HL-60 (cell line): Measurements from ENCODE around the gene PALLD.

Experiments
- DNase-seq, 2 experiments: peaks; one replicate each; pipeline ENCODE4 v3.0.0-alpha.2; 2010 to 2020; ENCODE audit warnings: low read depth in 1 of 2, low spot score in 1 of 2
- H3K27ac ChIP-seq: fragments of 250-450 bp; sonication (Bioruptor Pico); replicated peaks from 2 replicates; pipeline ENCODE4 v1.5.1; 2020; ENCODE audit warnings: mild to moderate bottlenecking, moderate library complexity
- H3K27me3 ChIP-seq: fragments of 250-450 bp; sonication (Bioruptor Pico); 2 replicates; pipeline ENCODE4 v1.5.1; 2021; ENCODE audit warnings: mild to moderate bottlenecking, moderate library complexity; ENCODE audit not compliant: insufficient read depth, poor library complexity, severe bottlenecking
- H3K4me3 ChIP-seq: replicated peaks from 2 replicates; pipeline ENCODE4 v1.5.1; 2011; ENCODE audit warnings: mild to moderate bottlenecking, control low read depth, low read length; ENCODE audit not compliant: insufficient read depth
- CTCF ChIP-seq: IDR thresholded peaks from one replicate; pipeline ENCODE4 v1.5.1; 2011; ENCODE audit warnings: low read length, control low read depth, inconsistent platforms; ENCODE audit not compliant: insufficient read depth
- GABPA ChIP-seq: IDR thresholded peaks from 2 replicates; pipeline ENCODE4 v1.6.1; 2012; ENCODE audit warnings: low read depth
- POLR2AphosphoS5 ChIP-seq: IDR thresholded peaks from 2 replicates; pipeline ENCODE4 v1.6.1; 2012; ENCODE audit warnings: low read depth
- REST ChIP-seq: IDR thresholded peaks from 2 replicates; pipeline ENCODE4 v1.6.1; 2012; ENCODE audit warnings: low read depth; ENCODE audit not compliant: insufficient replicate concordance
- SPI1 ChIP-seq: IDR thresholded peaks from 2 replicates; pipeline ENCODE4 v1.6.1; 2012; ENCODE audit warnings: low read depth, mild to moderate bottlenecking, borderline replicate concordance

The PALLD gene

DNA sequence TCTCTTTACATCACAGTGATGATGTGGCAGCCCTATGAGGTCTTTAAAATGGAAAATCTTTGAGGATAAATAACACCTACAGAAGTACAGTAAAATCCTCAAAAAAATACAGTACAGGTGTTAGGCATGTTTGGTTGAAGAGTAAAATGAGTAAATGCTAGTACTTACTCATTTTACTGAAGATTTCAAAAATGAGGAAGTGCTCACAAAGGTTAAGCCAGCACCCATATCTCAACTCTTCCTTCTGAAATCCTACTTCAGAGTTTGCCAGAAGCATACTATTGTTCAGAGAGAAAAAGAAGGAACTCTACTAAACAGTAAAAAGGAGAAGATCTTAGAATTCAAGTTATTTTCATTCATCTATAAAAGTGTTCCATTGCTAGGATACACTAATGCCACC lies 382.3 kb downstream of the PALLD start:
- Histone ChIP-seq H3K27ac (no peak overlapping the region), H3K27me3 (peaks cover 24% of the 10 kb centered on the region), H3K4me3 (no peak overlapping the region)
- TF ChIP-seq REST (no peak), SPI1 (peak; percentile 99), POLR2AphosphoS5 (no peak)
- no peak for DNase-seq

GRCh38 chr4:168880072-168880675 lies 383.3 kb downstream of the PALLD start:
- peaks cover 20% of the 10 kb centered on the region for H3K27me3 ChIP-seq
- H3K4me3 ChIP-seq = no peak overlapping the region
- H3K27ac ChIP-seq = no peak overlapping the region
- TF ChIP-seq POLR2AphosphoS5 (no peak), GABPA (no peak)
- DNase-seq = no peak

DNA sequence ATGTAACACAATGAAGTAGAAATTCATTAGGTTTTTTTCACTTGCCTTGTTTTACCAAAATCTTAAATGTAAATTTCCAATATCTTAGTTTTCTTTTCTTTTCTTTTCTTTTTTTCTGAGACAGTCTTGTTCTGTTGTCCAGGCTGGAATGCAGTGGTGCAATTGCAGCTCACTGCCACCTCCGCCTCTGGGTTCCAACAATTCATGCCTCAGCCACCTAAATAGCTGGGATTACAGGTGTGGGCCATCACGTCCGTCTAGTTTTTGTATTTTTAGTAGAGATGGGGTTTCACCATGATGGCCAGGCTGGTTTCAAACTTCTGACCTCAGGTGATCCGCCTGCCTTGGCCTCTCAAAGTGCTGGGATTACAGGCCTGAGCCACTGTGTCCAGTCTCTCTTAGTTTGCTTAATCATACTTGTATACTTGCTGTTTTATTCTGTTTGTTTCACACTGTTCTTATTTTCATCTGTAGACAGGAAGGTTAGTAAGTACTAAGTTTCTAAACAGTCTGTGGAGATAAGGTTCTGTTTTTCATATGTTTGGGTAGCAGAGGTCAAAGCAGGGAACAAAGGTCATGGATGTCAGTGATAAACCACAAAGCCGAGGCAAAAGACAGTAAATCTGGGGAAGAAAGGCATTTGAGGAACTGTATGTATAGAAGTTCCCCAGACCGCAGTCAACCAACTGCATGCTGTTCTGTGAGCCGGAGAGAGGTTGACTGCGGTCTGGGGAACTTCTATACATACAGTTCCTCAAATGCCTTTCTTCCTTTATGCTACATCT lies 384.2 kb downstream of the PALLD start:
- TF ChIP-seq POLR2AphosphoS5 (peak; percentile 77), GABPA (no peak), CTCF (no peak), SPI1 (peak; percentile 89), REST (no peak)
- H3K27me3 ChIP-seq = peaks cover 18% of the 10 kb centered on the region
- peak; percentile 30 to 91 for DNase-seq
- no peak overlapping the region for H3K27ac ChIP-seq
- H3K4me3 ChIP-seq = no peak overlapping the region

DNA sequence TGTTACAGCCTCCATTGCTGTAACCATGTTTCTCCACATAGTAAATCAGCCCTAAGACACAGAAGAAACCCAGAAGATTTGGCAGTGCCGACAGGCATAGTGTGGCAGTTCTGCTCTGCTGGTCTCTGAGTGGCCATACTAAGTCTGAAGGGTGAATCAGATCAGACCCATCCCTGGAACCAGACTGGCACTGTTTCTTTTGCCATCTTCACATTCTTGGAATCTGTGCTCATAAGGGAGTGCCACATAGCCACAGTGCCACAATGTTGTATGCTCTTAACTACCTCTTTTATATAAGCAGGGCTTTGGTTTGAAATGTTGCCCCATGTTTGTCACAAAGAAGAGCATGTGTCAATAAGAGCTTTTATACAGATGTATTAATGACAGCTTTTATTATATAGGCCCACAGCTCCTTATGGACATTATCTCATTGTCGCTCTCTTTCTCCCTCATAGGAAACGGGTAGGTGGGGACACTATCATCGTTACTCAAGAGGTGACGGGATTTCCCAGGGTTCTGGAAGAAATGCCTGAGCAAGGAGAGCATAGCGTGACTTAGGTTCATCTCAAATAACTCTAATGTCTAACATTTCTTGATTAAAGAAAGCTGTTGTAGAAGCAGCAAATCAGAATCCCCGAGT lies 385.0 kb downstream of the PALLD start:
- no peak overlapping the region for H3K27ac ChIP-seq
- DNase-seq = no peak

More for the DNA sequence above, 385.0 kb downstream of the PALLD start:
- Histone ChIP-seq H3K27me3 (peaks cover 10% of the 10 kb centered on the region), H3K4me3 (no peak overlapping the region)
- TF ChIP-seq POLR2AphosphoS5 (no peak), CTCF (no peak), SPI1 (no peak), GABPA (no peak), REST (no peak)
